NT2/D1 (cell line): ENCODE results near the gene GUCY1A1.

ENCODE experiments used
- DNase-seq: peaks from one replicate; pipeline ENCODE4 v3.0.0-alpha.2; 2011; ENCODE audit warnings: low read depth, low spot score
- H3K27me3 ChIP-seq: 2 replicates; pipeline ENCODE4 v1.6.0; 2011; ENCODE audit warnings: mild to moderate bottlenecking; ENCODE audit not compliant: insufficient read length, insufficient read depth
- H3K36me3 ChIP-seq: 2 replicates; pipeline ENCODE4 v1.6.1; 2011; ENCODE audit warnings: mild to moderate bottlenecking, low read length, mixed read lengths; ENCODE audit not compliant: insufficient read depth, insufficient read length
- H3K4me1 ChIP-seq: 2 replicates; pipeline ENCODE4 v1.5.1; 2011; ENCODE audit not compliant: insufficient read depth, insufficient read length
- H3K4me3 ChIP-seq: 2 replicates; pipeline ENCODE4 v1.5.1; 2011; ENCODE audit warnings: low read depth; ENCODE audit not compliant: insufficient read length
- H3K9ac ChIP-seq: 2 replicates; pipeline ENCODE4 v1.6.0; 2011; ENCODE audit warnings: low read depth; ENCODE audit not compliant: insufficient read length
- H3K9me3 ChIP-seq: 2 replicates; pipeline ENCODE4 v1.5.1; 2011; ENCODE audit warnings: mild to moderate bottlenecking, low read length; ENCODE audit not compliant: insufficient read depth
- SUZ12 ChIP-seq: IDR thresholded peaks from 2 replicates; pipeline ENCODE4 v1.6.1; 2011; ENCODE audit not compliant: insufficient read length, insufficient read depth; ENCODE audit errors: extremely low read depth
- YY1 ChIP-seq: IDR thresholded peaks from 2 replicates; pipeline ENCODE4 v1.6.1; 2011; ENCODE audit not compliant: insufficient read length, insufficient read depth
- ZNF274 ChIP-seq: IDR thresholded peaks from 2 replicates; pipeline ENCODE4 v1.6.1; 2011; ENCODE audit warnings: mild to moderate bottlenecking, low read depth, low read length

The GUCY1A1 gene

GRCh38 chr4:155738548-155738947, 71.9 kb downstream of the GUCY1A1 start:
- H3K9ac ChIP-seq = no peak overlapping the region
- no peak overlapping the region for H3K4me3 ChIP-seq
- no peaks in the 10 kb centered on the region for H3K4me1 ChIP-seq
- H3K9me3 ChIP-seq = no peaks in the 10 kb centered on the region
- no peak for DNase-seq
- TF ChIP-seq ZNF274 (no peak), SUZ12 (no peak), YY1 (no peak)
- no peaks in the 10 kb centered on the region for H3K27me3 ChIP-seq
- H3K36me3 ChIP-seq = no peaks in the 10 kb centered on the region

GRCh38 chr4:155741546-155741945, 74.9 kb downstream of the GUCY1A1 start:
- TF ChIP-seq ZNF274 = no peak
- no peak for TF ChIP-seq YY1
- no peak for DNase-seq
- Histone ChIP-seq H3K36me3 (no peaks in the 10 kb centered on the region), H3K4me3 (no peak overlapping the region), H3K9ac (no peak overlapping the region), H3K9me3 (no peaks in the 10 kb centered on the region), H3K27me3 (no peaks in the 10 kb centered on the region), H3K4me1 (no peaks in the 10 kb centered on the region)

- Histone ChIP-seq H3K36me3 (no peaks in the 10 kb centered on the region), H3K9ac (no peak overlapping the region), H3K4me1 (no peaks in the 10 kb centered on the region), H3K27me3 (no peaks in the 10 kb centered on the region), H3K4me3 (no peak overlapping the region), H3K9me3 (no peaks in the 10 kb centered on the region)
- TF ChIP-seq ZNF274 = no peak
- no peak for DNase-seq
Observed at GRCh38 chr4:155742310-155743015, 75.8 kb downstream of the GUCY1A1 start.

GRCh38 chr4:155745984-155746383, 79.3 kb downstream of the GUCY1A1 start:
- Histone ChIP-seq H3K4me1 (no peaks in the 10 kb centered on the region), H3K9me3 (no peaks in the 10 kb centered on the region), H3K9ac (no peak overlapping the region), H3K36me3 (no peaks in the 10 kb centered on the region), H3K27me3 (no peaks in the 10 kb centered on the region), H3K4me3 (no peak overlapping the region)
- TF ChIP-seq SUZ12 (no peak), YY1 (no peak), ZNF274 (no peak)
- no peak for DNase-seq

GRCh38 chr4:155748039-155748438, 81.4 kb downstream of the GUCY1A1 start:
- TF ChIP-seq ZNF274 (no peak), YY1 (no peak), SUZ12 (no peak)
- H3K36me3 ChIP-seq = no peaks in the 10 kb centered on the region
- peak; percentile 30 for DNase-seq
- no peaks in the 10 kb centered on the region for H3K4me1 ChIP-seq
- no peaks in the 10 kb centered on the region for H3K27me3 ChIP-seq
- H3K9ac ChIP-seq = no peak overlapping the region
- no peak overlapping the region for H3K4me3 ChIP-seq
- H3K9me3 ChIP-seq = no peaks in the 10 kb centered on the region

- H3K4me1 ChIP-seq = no peaks in the 10 kb centered on the region
- no peak for DNase-seq
- TF ChIP-seq ZNF274 (no peak), SUZ12 (no peak), YY1 (no peak)
- no peaks in the 10 kb centered on the region for H3K36me3 ChIP-seq
- no peak overlapping the region for H3K9ac ChIP-seq
- no peaks in the 10 kb centered on the region for H3K27me3 ChIP-seq
- H3K9me3 ChIP-seq = no peaks in the 10 kb centered on the region
- H3K4me3 ChIP-seq = no peak overlapping the region
Observed at GRCh38 chr4:155749041-155749440, 82.4 kb downstream of the GUCY1A1 start.

- H3K4me3 ChIP-seq = no peak overlapping the region
Observed at GRCh38 chr4:155751569-155751968, 84.9 kb downstream of the GUCY1A1 start.

More at GRCh38 chr4:155751569-155751968, 84.9 kb downstream of the GUCY1A1 start:
- no peaks in the 10 kb centered on the region for H3K27me3 ChIP-seq
- H3K4me1 ChIP-seq = no peaks in the 10 kb centered on the region
- no peaks in the 10 kb centered on the region for H3K36me3 ChIP-seq
- no peak for DNase-seq
- H3K9ac ChIP-seq = no peak overlapping the region
- TF ChIP-seq YY1 (no peak), SUZ12 (no peak), ZNF274 (no peak)
- H3K9me3 ChIP-seq = no peaks in the 10 kb centered on the region
